ENCODE data around the gene RPS17.

Gene RPS17

DNA sequence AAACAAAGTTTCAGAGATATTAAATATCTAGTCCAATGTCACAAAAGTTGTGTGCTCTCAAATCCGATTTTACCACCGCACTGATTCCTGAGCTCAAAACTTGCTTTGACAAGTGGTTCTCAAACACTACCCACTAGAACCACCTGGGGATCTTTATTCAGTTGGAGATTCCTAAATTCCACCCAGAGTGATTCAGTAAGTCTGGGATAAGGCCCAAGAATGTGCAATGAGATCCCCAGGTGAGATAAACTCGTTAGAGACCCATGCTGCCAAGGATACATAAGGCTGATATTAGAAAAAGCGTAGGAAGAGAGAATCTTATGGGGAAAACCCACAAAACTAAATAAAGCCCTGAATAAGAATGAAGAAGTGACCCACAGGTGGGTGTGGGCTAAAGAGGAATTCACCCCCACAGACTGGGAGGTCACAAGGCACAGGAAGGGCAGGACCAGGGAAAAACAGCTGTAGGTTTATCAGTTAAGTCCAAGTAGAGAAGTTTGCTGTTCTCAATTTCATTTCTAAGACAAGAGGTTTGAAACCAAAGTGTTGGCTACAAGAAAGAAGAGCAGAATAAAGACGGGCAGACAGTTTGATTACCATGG is 11.5 kb upstream of the RPS17 start:
- no peak for ATAC-seq
- TF ChIP-seq TOX (CRISPR knock-in tag; IDR thresholded peaks at IDR 0.05; ENCODE audit: borderline replicate concordance): no peak
- no peak for TF ChIP-seq RARB (CRISPR knock-in tag; IDR thresholded peaks at IDR 0.05)
- TF ChIP-seq, protein P1, sequence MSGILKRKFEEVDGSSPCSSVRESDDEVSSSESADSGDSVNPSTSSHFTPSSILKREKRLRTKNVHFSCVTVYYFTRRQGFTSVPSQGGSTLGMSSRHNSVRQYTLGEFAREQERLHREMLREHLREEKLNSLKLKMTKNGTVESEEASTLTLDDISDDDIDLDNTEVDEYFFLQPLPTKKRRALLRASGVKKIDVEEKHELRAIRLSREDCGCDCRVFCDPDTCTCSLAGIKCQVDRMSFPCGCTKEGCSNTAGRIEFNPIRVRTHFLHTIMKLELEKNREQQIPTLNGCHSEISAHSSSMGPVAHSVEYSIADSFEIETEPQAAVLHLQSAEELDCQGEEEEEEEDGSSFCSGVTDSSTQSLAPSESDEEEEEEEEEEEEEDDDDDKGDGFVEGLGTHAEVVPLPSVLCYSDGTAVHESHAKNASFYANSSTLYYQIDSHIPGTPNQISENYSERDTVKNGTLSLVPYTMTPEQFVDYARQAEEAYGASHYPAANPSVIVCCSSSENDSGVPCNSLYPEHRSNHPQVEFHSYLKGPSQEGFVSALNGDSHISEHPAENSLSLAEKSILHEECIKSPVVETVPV (CRISPR knock-in tag; IDR thresholded peaks at IDR 0.05): no peak
- no peak for TF ChIP-seq GLIS3 (CRISPR knock-in tag; IDR thresholded peaks at IDR 0.05)
- no peak for TF ChIP-seq TCF4 (CRISPR knock-in tag; IDR thresholded peaks at IDR 0.05; ENCODE audit: borderline replicate concordance)
- no peak for TF ChIP-seq ZFP30 (CRISPR knock-in tag; IDR thresholded peaks at IDR 0.05)
- TF ChIP-seq PPARA (CRISPR knock-in tag; IDR thresholded peaks at IDR 0.05; ENCODE audit: borderline replicate concordance): no peak
- TF ChIP-seq BACH2 (CRISPR knock-in tag; IDR thresholded peaks at IDR 0.05; ENCODE audit: borderline replicate concordance): no peak
- TF ChIP-seq TSHZ2 (CRISPR knock-in tag; IDR thresholded peaks at IDR 0.05): no peak
- no peak for TF ChIP-seq ZFP3 (CRISPR knock-in tag; IDR thresholded peaks at IDR 0.05)
- no peak for TF ChIP-seq POU6F1 (CRISPR knock-in tag; IDR thresholded peaks at IDR 0.05; ENCODE audit: borderline replicate concordance, low read depth)
- TF ChIP-seq ZNF8 (CRISPR knock-in tag; IDR thresholded peaks at IDR 0.05): no peak
- no peak for TF ChIP-seq OSR1 (CRISPR knock-in tag; IDR thresholded peaks at IDR 0.05)
- TF ChIP-seq, protein P2, sequence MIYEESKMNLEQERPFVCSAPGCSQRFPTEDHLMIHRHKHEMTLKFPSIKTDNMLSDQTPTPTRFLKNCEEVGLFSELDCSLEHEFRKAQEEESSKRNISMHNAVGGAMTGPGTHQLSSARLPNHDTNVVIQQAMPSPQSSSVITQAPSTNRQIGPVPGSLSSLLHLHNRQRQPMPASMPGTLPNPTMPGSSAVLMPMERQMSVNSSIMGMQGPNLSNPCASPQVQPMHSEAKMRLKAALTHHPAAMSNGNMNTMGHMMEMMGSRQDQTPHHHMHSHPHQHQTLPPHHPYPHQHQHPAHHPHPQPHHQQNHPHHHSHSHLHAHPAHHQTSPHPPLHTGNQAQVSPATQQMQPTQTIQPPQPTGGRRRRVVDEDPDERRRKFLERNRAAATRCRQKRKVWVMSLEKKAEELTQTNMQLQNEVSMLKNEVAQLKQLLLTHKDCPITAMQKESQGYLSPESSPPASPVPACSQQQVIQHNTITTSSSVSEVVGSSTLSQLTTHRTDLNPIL (CRISPR knock-in tag; IDR thresholded peaks at IDR 0.05; ENCODE audit: low read depth): no peak

DNA sequence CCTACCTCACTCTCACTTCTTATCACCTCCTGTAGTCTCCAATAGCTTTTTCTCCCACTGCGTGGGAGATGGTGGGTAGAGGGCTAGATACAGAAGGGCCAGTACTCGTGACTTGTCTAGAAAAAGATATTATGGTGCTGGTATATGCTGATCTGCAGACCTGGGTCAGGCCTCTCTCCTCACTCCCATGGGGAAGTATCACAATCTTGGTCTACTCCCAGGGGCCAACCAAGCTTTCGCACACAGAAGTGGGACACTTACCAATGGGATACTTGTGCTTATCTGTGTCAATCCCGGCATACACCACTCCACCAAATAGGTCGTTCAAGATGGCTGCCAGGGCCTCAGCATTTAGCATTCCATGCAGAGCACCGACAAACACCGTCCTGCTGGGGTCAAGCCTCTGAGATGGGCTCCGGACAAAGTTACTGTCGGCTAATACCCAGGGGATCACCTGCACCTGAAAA is 9.0 kb upstream of the RPS17 start:
- no peak for TF ChIP-seq POU6F1 (CRISPR knock-in tag; IDR thresholded peaks at IDR 0.05; ENCODE audit: borderline replicate concordance, low read depth)
- TF ChIP-seq ESRRG (CRISPR knock-in tag; IDR thresholded peaks at IDR 0.05): no peak
- TF ChIP-seq, protein P2 (CRISPR knock-in tag; IDR thresholded peaks at IDR 0.05; ENCODE audit: low read depth): no peak
- no peak for TF ChIP-seq ARNTL (CRISPR knock-in tag; IDR thresholded peaks at IDR 0.05; ENCODE audit: borderline replicate concordance, low read depth)
- TF ChIP-seq GLIS3 (CRISPR knock-in tag; IDR thresholded peaks at IDR 0.05): no peak
- TF ChIP-seq CSDC2 (CRISPR knock-in tag; IDR thresholded peaks at IDR 0.05): no peak
- no peak for TF ChIP-seq PATZ1 (CRISPR knock-in tag; IDR thresholded peaks at IDR 0.05; ENCODE audit: borderline replicate concordance)
- no peak for TF ChIP-seq ZNF70 (CRISPR knock-in tag; IDR thresholded peaks at IDR 0.05)
- TF ChIP-seq SNAI2 (CRISPR knock-in tag; IDR thresholded peaks at IDR 0.05): no peak
- TF ChIP-seq TSHZ2 (CRISPR knock-in tag; IDR thresholded peaks at IDR 0.05): no peak
- TF ChIP-seq ZC3H10 (CRISPR knock-in tag; IDR thresholded peaks at IDR 0.05): no peak
- no peak for TF ChIP-seq TCF4 (CRISPR knock-in tag; IDR thresholded peaks at IDR 0.05; ENCODE audit: borderline replicate concordance)
- TF ChIP-seq OSR1 (CRISPR knock-in tag; IDR thresholded peaks at IDR 0.05): no peak
- TF ChIP-seq ZFP30 (CRISPR knock-in tag; IDR thresholded peaks at IDR 0.05): no peak
- no peak for TF ChIP-seq ZNF8 (CRISPR knock-in tag; IDR thresholded peaks at IDR 0.05)
- no peak for TF ChIP-seq ZNF565 (CRISPR knock-in tag; conservative IDR thresholded peaks at IDR 0.05; ENCODE audit: low read depth)
- no peak for TF ChIP-seq PPARA (CRISPR knock-in tag; IDR thresholded peaks at IDR 0.05; ENCODE audit: borderline replicate concordance)
- ATAC-seq: no peak
